HPDE6-E6E7 (cell line): ENCODE results near the gene ATG4C.

Source experiments
- DNase-seq: peaks from one replicate; pipeline ENCODE4 v3.0.0; 2011; ENCODE audit warnings: missing footprints; ENCODE audit errors: extremely low spot score

Gene ATG4C

GRCh38 chr1:62904856-62905225 lies 120.9 kb downstream of the ATG4C start:
- DNase-seq, result no peak

- DNase-seq, result no peak
These were observed 121.4 kb downstream of the ATG4C start for GRCh38 chr1:62905309-62905708.

GRCh38 chr1:62905872-62906271 lies 121.9 kb downstream of the ATG4C start:
- no peak for DNase-seq

GRCh38 chr1:62906428-62906886 lies 122.5 kb downstream of the ATG4C start:
- DNase-seq, result no peak

GRCh38 chr1:62908168-62908695 lies 124.3 kb downstream of the ATG4C start:
- no peak for DNase-seq

GRCh38 chr1:62912028-62912638 lies 128.2 kb downstream of the ATG4C start:
- DNase-seq, result peak; percentile 10
